PC-9 (cell line): ENCODE results near the gene SPRYD3. TPM values are rescaled to one million over a fixed set of nuclear protein-coding genes. Genes with fewer than 3 reads are reported as not detected.

Source experiments
- BruUV-seq: library from RNA; stranded (reverse); fragments of 400-500 nt; replicated peaks from 2 replicates; lab custom pipeline; 2021; lab: Mats Ljungman, UMichigan
- CTCF ChIA-PET: fragments of 300-600 bp; sonication (Branson Sonifier 250); formaldehyde crosslinking; loops from one replicate; lab custom pipeline; 2022; ENCODE audit warnings: antibody characterized with exemption; lab: Charles Lee
- POLR2A ChIA-PET: fragments of 300-600 bp; sonication (Branson Sonifier 250); formaldehyde crosslinking; loops from one replicate; lab custom pipeline; 2022; ENCODE audit warnings: antibody characterized with exemption; ENCODE audit not compliant: unreplicated experiment; lab: Charles Lee
- DNase-seq, 2 experiments: peaks; one replicate each; pipeline versions ENCODE4 v3.0.0 to v3.0.0-alpha.2; 2015 to 2022; ENCODE audit warnings: mixed read lengths in 1 of 2
- H2AFZ ChIP-seq: fragments of 200-600 bp; sonication (generic); 2 replicates; pipeline ENCODE4 v1.8.1; 2017; ENCODE audit warnings: antibody characterized with exemption
- H3F3A ChIP-seq: fragments of 200-600 bp; sonication (generic); 2 replicates; pipeline ENCODE4 v1.8.1; 2017; ENCODE audit warnings: antibody characterized with exemption, mild to moderate bottlenecking, low read depth; ENCODE audit not compliant: insufficient read depth
- H3K27ac ChIP-seq: fragments of 200-600 bp; sonication (generic); 2 replicates; pipeline ENCODE4 v1.6.1; 2016; ENCODE audit warnings: mixed run types
- H3K27me3 ChIP-seq: fragments of 200-600 bp; sonication (generic); 2 replicates; pipeline ENCODE4 v1.6.1; 2016; ENCODE audit warnings: low read depth, mixed run types; ENCODE audit not compliant: insufficient read depth
- H3K36me3 ChIP-seq: fragments of 200-600 bp; sonication (generic); 2 replicates; pipeline ENCODE4 v1.6.1; 2016; ENCODE audit warnings: low read depth, mixed run types
- H3K4me1 ChIP-seq: fragments of 200-600 bp; sonication (generic); replicated peaks from 2 replicates; pipeline ENCODE4 v1.6.1; 2016; ENCODE audit warnings: mixed run types; ENCODE audit not compliant: insufficient read depth
- H3K4me2 ChIP-seq: fragments of 200-600 bp; sonication (generic); 2 replicates; pipeline ENCODE4 v1.6.1; 2017; ENCODE audit warnings: mixed run types
- H3K4me3 ChIP-seq: fragments of 200-600 bp; sonication (generic); 2 replicates; pipeline ENCODE4 v1.6.1; 2016; ENCODE audit warnings: mixed run types
- H3K79me2 ChIP-seq: fragments of 200-600 bp; sonication (generic); 2 replicates; pipeline ENCODE4 v1.6.1; 2017; ENCODE audit warnings: low read depth, mixed run types
- H3K9me2 ChIP-seq: fragments of 200-600 bp; sonication (generic); 2 replicates; pipeline ENCODE4 v1.8.1; 2017; ENCODE audit warnings: mild to moderate bottlenecking; ENCODE audit not compliant: insufficient read depth
- H3K9me3 ChIP-seq: fragments of 200-600 bp; sonication (generic); 2 replicates; pipeline ENCODE4 v1.8.1; 2016; ENCODE audit warnings: low read depth; ENCODE audit not compliant: insufficient read depth
- H4K20me1 ChIP-seq: fragments of 200-600 bp; sonication (generic); 2 replicates; pipeline ENCODE4 v1.8.1; 2017; ENCODE audit not compliant: insufficient read depth
- CTCF ChIP-seq: fragments of 200-600 bp; sonication (generic); conservative IDR thresholded peaks from 2 replicates; pipeline ENCODE4 v1.6.1; 2017; ENCODE audit warnings: mixed run types, antibody characterized with exemption, mild to moderate bottlenecking, moderate library complexity
- EZH2 ChIP-seq: fragments of 200-600 bp; sonication (generic); IDR thresholded peaks from 2 replicates; pipeline ENCODE4 v1.8.0; 2017; ENCODE audit warnings: antibody characterized with exemption, low read depth
- intact Hi-C: fragments of 100-400 bp; cut with micrococcal nuclease; formaldehyde crosslinking; loops from one replicate; pipeline ENCODE4 v1.10.0; 2022; ENCODE audit not compliant: unreplicated experiment
- total RNA-seq: library from RNA; stranded (reverse); gene quantifications from 2 replicates; pipeline ENCODE4 v1.2.3, GENCODE V29; 2021

SPRYD3 gene
- total RNA-seq, 1 experiment from 2014 or later: 17.2 TPM

- CTCF ChIA-PET: interaction anchor here (0.6 kb wide), 1 partner anchor 16 kb away, joined by 22 read pairs; no protein-coding TSS in a partner anchor
- Histone ChIP-seq H3K79me2 (no peaks in the 10 kb centered on the region), H2AFZ (no peak overlapping the region), H3K4me3 (no peak overlapping the region), H3K4me1 (peaks cover 9% of the 10 kb centered on the region), H3K4me2 (no peak overlapping the region), H3K27ac (no peak overlapping the region), H3K9me2 (no peaks in the 10 kb centered on the region), H4K20me1 (no peaks in the 10 kb centered on the region), H3K36me3 (no peaks in the 10 kb centered on the region), H3F3A (0 out of 2 replicates have a peak, but pooled peaks cover 4% of the 10 kb centered on the region), H3K27me3 (no peaks in the 10 kb centered on the region), H3K9me3 (no peaks in the 10 kb centered on the region)
- POLR2A ChIA-PET: interaction anchor here (0.7 kb wide), 1 partner anchor 371 kb away, joined by 5 read pairs; no protein-coding TSS in a partner anchor
- intact Hi-C loops: loop anchor here (10.0 kb wide), 3 partner anchors 105 to 435 kb away; partner anchors contain the start of genes ITGB7, NPFF and TARBP2
- no TSS peak for BruUV-seq
- DNase-seq: no peak
- no peak for TF ChIP-seq CTCF
- no peak for TF ChIP-seq EZH2
Measured at GRCh38 chr12:53069621-53070410, 9.4 kb downstream of the SPRYD3 start.

DNA sequence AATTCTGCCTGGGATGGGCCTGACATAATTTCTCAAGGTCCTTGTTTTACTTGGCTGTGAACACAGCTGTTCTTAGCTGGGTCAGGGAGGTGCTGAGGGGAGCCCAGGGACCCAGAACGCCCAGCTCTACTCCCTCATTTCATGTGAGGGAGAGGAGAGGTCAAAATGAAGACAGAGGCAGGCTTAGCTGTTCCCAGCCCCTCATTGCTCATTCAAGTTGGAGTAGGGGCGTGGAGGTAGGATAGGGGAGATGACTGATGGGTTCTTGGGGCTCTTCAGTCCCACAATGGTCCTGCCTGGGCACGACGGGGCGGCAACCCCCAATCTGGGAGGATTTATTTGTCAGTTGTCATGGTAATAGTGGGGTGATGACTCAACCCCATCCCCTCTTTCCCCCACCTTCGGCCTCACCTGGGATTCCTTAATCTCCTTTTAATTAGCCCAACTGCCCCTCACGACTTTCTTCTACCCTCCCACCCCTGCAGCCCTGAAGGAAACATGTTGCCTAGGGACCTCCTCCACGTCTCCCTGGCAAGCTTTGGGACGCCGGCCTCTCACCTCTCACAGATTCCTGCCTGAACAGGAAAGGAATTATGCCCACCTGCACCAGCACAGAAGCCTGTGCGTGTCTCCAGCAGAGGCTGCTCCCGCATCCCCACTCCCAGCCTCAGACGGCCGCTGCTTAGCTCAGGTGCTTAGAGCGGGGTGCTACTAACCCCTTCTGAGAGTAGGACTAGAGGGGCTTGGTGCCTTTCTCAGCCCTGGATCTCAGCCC lies 10.2 kb downstream of the SPRYD3 start:
- Histone ChIP-seq H4K20me1 (no peaks in the 10 kb centered on the region), H3K27ac (no peak overlapping the region), H3K36me3 (no peaks in the 10 kb centered on the region), H3K4me2 (no peak overlapping the region), H3K9me2 (no peaks in the 10 kb centered on the region), H3K79me2 (no peaks in the 10 kb centered on the region), H3K27me3 (no peaks in the 10 kb centered on the region), H3K9me3 (no peaks in the 10 kb centered on the region), H3K4me1 (peaks cover 9% of the 10 kb centered on the region), H3K4me3 (no peak overlapping the region), H2AFZ (no peak overlapping the region), H3F3A (0 out of 2 replicates have a peak, but pooled peaks cover 4% of the 10 kb centered on the region)
- ChIA-PET POLR2A (no interaction called here), CTCF (interaction anchor here (1.5 kb wide), 1 partner anchor 30 kb away, joined by 4 read pairs; no protein-coding TSS in a partner anchor)
- no TSS peak for BruUV-seq
- no peak for TF ChIP-seq CTCF
- TF ChIP-seq EZH2: no peak
- intact Hi-C loops: loop anchor here (10.0 kb wide), 3 partner anchors 106 to 436 kb away; partner anchors contain the start of genes ITGB7, NPFF and TARBP2
- no peak for DNase-seq
